HG03521 (cell line): ENCODE data around the gene ACAP3.

Source experiments
- ATAC-seq: cut with Tn5 transposase; IDR thresholded peaks from one replicate; pipeline ENCODE4 v1.9.1; 2021; ENCODE audit warnings: mild to moderate bottlenecking, moderate library complexity; ENCODE audit not compliant: unreplicated experiment

ACAP3 gene

DNA sequence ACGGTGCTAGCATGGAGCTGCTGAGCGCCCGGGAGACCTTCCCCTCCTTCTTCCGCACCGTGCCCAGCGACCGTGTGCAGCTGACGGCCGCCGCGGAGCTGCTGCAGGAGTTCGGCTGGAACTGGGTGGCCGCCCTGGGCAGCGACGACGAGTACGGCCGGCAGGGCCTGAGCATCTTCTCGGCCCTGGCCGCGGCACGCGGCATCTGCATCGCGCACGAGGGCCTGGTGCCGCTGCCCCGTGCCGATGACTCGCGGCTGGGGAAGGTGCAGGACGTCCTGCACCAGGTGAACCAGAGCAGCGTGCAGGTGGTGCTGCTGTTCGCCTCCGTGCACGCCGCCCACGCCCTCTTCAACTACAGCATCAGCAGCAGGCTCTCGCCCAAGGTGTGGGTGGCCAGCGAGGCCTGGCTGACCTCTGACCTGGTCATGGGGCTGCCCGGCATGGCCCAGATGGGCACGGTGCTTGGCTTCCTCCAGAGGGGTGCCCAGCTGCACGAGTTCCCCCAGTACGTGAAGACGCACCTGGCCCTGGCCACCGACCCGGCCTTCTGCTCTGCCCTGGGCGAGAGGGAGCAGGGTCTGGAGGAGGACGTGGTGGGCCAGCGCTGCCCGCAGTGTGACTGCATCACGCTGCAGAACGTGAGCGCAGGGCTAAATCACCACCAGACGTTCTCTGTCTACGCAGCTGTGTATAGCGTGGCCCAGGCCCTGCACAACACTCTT is 24.5 kb upstream of the ACAP3 start:
- no peak for ATAC-seq

DNA sequence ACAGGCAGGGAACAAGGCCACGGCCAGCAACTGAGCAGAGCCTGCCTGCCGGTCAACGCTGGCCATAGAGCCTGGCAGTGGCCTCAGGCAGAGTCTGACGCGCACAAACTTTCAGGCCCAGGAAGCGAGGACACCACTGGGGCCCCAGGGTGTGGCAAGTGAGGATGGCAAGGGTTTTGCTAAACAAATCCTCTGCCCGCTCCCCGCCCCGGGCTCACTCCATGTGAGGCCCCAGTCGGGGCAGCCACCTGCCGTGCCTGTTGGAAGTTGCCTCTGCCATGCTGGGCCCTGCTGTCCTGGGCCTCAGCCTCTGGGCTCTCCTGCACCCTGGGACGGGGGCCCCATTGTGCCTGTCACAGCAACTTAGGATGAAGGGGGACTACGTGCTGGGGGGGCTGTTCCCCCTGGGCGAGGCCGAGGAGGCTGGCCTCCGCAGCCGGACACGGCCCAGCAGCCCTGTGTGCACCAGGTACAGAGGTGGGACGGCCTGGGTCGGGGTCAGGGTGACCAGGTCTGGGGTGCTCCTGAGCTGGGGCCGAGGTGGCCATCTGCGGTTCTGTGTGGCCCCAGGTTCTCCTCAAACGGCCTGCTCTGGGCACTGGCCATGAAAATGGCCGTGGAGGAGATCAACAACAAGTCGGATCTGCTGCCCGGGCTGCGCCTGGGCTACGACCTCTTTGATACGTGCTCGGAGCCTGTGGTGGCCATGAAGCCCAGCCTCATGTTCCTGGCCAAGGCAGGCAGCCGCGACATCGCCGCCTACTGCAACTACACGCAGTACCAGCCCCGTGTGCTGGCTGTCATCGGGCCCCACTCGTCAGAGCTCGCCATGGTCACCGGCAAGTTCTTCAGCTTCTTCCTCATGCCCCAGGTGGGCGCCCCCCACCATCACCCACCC is 23.6 kb upstream of the ACAP3 start, which contains the start of gene TAS1R3:
Gene TAS1R3 (plus strand): TSS at position 213 of the 898 bp plus-strand sequence. CDS start 66 bp downstream, at position 279.
- no peak for ATAC-seq

- ATAC-seq = no peak
Measured at GRCh38 chr1:1330366-1331067, 22.8 kb upstream of the ACAP3 start.

GRCh38 chr1:1329304-1330210 is 21.8 kb upstream of the ACAP3 start:
- ATAC-seq = no peak

GRCh38 chr1:1328254-1328653 is 20.5 kb upstream of the ACAP3 start:
- ATAC-seq = no peak

GRCh38 chr1:1327291-1327690 is 19.6 kb upstream of the ACAP3 start:
- no peak for ATAC-seq

DNA sequence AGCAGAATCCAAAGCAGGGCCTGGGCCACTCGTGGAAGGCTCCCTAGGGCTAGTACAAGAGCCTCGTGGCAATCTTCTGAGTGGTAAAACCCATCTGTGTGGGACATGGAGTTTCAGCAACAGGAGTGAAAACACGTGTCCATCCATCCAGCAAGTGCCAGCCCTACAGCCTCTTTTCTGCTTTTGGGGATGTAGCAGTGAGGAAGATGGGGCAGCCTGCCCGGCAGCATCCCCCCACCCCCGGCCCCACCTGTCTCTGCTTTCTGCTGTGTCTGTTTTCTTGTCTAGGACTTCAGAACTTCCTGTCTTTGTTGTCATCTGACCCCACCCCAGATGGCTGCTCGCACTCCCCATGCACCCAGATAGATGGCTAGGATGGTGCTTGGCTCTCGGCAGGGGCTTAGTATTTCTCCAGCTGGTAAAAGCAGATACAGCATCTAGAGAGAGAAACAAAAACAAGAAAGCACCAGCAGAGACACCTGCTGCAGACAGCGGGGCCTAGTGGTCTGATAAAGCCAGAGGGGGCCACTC is 18.4 kb upstream of the ACAP3 start:
- no peak for ATAC-seq

DNA sequence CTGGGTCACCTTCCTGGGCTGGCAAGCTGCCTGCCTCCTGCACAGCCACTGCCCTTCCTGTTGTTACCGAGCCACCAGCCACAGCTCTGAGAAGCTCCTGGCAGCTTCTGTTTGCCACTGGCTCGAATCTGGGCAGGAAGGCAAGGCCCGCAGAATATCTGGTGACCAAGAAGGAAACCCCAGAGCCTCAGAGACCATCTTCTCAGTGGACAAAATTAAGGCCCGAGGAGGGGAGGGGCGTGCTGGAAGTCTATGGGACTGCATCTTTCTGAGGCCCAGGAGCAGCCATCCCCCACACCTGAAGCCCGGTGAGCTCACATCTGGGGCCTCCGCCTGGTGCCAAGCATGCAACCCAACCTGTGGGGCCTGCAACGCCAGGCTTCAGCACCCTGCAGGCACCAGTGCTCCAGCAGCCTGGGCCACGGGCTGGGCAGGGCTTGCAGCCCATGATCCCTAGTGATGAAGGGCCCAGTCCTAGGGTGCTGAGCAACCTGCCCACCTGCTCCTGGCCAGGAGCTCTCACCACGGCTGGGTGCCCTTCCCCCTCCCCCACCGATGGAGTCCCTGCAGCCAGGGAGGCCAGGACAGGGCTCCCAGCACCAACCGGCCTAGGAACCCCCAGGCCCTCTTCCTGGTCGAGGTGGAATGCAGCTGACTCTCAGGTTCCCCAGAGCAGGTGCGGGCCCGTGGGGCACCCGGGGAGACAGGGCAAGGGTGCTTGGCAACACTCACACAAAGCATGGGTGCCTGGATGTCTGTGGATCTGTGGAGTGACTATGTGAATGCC is 17.8 kb upstream of the ACAP3 start:
- ATAC-seq = no peak

DNA sequence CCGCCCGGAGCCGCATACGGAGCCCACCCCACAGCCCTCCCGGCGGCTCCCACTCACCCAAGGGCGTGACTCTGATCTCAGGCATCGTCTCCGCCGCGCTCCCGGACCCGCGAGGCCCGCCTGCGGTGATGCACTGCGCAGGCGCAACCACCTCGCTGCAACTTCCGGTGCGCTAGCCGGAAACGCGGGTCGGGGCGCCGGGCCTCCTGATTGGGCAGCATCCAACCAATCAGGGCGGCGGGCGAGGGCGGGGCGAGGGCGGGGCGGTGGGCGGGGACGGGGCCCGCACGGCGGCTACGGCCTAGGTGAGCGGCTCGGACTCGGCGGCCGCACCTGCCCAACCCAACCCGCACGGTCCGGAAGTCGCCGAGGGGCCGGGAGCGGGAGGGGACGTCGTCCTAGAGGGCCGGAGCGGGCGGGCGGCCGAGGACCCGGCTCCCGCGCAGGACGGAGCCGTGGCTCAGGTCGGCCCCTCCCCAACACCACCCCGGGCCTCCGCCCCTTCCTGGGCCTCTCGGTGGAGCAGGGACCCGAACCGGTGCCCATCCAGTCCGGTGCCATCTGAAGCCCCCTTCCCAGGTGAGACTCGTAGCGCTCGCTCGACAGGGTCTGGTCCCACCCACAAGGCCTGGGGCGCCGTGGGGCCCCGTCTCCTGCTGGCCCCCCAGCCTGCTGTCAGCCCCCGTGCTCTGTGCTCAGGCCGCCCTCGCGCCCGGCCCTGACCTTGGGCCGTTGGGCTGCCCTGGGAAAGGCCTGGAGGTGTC is 17.0 kb upstream of the ACAP3 start, which contains the start of the genes CPTP and INTS11:
Gene CPTP (plus strand): TSS at position 279 of the 764 bp plus-strand sequence. CDS start 2,109 bp downstream, outside the sequence.
Gene INTS11 (minus strand): TSS at position 137 of the 764 bp plus-strand sequence. CDS start 52 bp downstream, at position 85.
- peak; percentile 82 for ATAC-seq

- peak; percentile 19 for ATAC-seq
Measured at GRCh38 chr1:1324084-1324523, 16.4 kb upstream of the ACAP3 start.

GRCh38 chr1:1322952-1323351 is 15.2 kb upstream of the ACAP3 start:
- ATAC-seq = no peak

DNA sequence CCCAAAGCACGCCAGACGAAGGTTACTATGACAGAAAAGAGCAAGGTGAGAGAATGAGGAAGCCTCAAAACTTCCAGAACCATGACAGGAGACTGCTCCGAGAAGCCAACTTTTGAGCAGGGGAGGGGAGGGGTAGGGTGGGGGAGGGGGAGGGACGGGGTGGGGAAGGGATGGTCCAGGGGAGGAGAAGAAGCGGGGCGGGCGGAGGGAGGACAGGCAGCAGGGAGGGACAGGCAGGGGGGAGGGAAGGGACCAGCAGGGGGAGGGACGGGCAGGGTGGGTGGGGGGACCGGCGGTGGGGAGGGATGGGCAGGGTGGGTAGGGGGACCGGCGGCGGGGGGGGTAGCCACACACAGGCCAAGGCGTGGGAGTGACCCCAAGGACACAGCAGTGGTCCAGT is 14.7 kb upstream of the ACAP3 start:
- no peak for ATAC-seq

DNA sequence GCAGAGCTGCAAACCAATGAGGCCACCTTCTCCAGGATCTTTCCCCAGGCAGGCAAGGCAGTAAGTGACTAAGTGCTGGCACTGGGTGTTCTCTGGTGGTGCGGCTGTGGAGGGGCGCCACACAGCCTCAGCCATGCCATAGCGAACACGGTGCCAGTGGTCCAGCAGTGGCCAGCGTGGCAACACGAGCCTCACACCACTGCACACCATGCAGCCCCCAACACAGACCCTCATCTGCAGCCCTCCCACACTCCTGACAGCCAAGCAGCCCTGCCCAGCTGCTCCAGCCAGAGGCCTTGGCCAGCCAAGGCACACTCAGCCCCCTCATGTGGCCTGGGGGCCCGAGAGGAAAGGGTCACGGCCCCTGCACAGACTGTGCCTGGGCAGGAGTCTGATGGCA is 13.7 kb upstream of the ACAP3 start:
- ATAC-seq = no peak

- no peak for ATAC-seq
Measured at GRCh38 chr1:1320666-1321448, 13.1 kb upstream of the ACAP3 start.

- no peak for ATAC-seq
Measured at GRCh38 chr1:1319646-1319941, 11.9 kb upstream of the ACAP3 start.

DNA sequence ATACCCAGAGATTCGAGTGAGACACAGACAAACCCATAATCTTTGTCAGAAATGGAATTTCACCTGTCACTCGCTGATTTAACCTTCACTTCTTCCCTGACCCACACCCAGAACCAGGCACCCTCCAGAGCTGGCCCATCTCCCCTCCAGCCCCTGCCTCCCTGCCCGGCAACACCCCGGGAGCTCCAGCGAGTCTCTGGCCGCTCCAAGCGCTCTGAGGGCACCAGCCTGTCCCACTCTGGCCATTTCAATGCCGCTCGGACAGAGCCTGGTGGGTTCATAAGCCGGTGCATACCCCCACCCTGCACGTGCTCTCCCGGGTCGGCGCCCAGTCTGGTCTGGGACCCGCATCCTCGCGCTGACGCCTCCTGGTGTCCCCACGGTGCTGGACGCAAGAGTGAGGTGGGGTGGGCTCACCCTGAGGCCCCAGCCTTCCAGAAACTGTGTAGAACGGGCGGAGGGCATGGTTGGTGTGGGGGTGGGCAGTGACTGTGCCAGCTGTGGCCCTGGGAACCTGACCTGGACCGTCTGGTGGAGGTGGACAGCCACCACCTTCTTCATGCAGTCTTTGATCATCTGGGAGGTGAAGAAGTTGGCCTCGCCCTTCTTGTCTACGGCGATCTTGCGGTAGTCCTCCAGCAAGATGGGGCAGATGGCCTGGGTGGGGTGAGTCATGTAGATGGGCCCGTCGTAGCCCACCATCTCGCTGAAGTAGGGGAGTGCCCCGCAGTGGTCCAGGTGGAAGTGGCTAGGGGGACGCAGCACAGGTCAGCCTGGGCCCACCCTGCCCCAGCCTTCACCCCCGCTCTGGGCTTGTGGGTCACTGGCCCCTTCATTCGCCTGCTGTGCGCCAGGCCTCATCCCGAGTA is 11.3 kb upstream of the ACAP3 start:
- no peak for ATAC-seq
